Measurements from ENCODE around the gene ZNF789. TPM values are rescaled to one million over a fixed set of nuclear protein-coding genes. Genes with fewer than 3 reads are reported as not detected.
A peak's percentile ranks its signal among the peaks of the same experiment; 100 is the strongest.

The ZNF789 gene
- total and polyA plus RNA-seq, 9 of the 15 experiments (the other 6 are each of a cell fraction or from before 2014, with no cell fraction given) = 6.1 to 57.0 (median 24.8) TPM

GRCh38 chr7:99499721-99500636 lies 27.3 kb downstream of the ZNF789 start, which contains the start of gene ZNF394 (continued):
- TF ChIP-seq TEAD4 (IDR thresholded peaks at IDR 0.05; ENCODE audit: low read length) (peak; percentile 20; the same call in 1 of the 2 replicates), TEAD4 (CRISPR knock-in tag; IDR thresholded peaks at IDR 0.05; ENCODE audit: borderline replicate concordance) (no peak), TAF9B (IDR thresholded peaks at IDR 0.05; ENCODE audit: partially characterized antibody) (peak; percentile 91), SMARCE1 (IDR thresholded peaks at IDR 0.05) (0 out of 2 replicates have a peak, but pooled peaks have one; percentile 20), MECOM (CRISPR knock-in tag; IDR thresholded peaks at IDR 0.05) (peak; percentile 44; the same call in 1 of the 2 replicates), BMI1 (IDR thresholded peaks at IDR 0.05; ENCODE audit: low read length) (no peak), SNRNP70 (optimal IDR thresholded peaks at IDR 0.05; ENCODE audit: low read depth, low read length) (no peak), RBBP5 (IDR thresholded peaks at IDR 0.05; ENCODE audit: borderline replicate concordance, insufficient read depth, low read length, poor library complexity, severe bottlenecking) (peak; percentile 91), TAL1 (IDR thresholded peaks at IDR 0.05) (no peak), KLF1 (tag; IDR thresholded peaks at IDR 0.05) (peak; percentile 13; the same call in 1 of the 2 replicates), NR4A1 (CRISPR knock-in tag; IDR thresholded peaks at IDR 0.05) (no peak), NR4A1 (tag; IDR thresholded peaks at IDR 0.05) (no peak), CEBPG (CRISPR knock-in tag; IDR thresholded peaks at IDR 0.05) (peak; percentile 50; the same call in 1 of the 2 replicates), CEBPG (tag; conservative IDR thresholded peaks at IDR 0.05 in 1 of 2, IDR thresholded peaks at IDR 0.05 in 1 of 2) (0 out of 4 replicates have a peak, but pooled peaks of 1 of the 2 experiments have one; percentile 24), SIN3A (IDR thresholded peaks at IDR 0.05; ENCODE audit: borderline replicate concordance in 2 of 2, control insufficient read depth in 1 of 2, low read depth in 2 of 2, low read length in 2 of 2) (peak; percentile 57 to 67; a peak in 3 of 4 replicates), NFIC (IDR thresholded peaks at IDR 0.05) (peak; percentile 34; the same call in 1 of the 2 replicates), RNF2 (IDR thresholded peaks at IDR 0.05) (peak; percentile 29; the same call in 1 of the 2 replicates), BRD4 (IDR thresholded peaks at IDR 0.05) (0 out of 2 replicates have a peak, but pooled peaks have one; percentile 89)

All from K562 (cell line).